ENCODE data around the gene SNX5.
"Not testable (repeated sequence)": the region's sequence is repeated elsewhere in the genome, so short reads cannot be mapped to it uniquely, and the experiment has no call there.

- TF ChIP-seq, protein P1, sequence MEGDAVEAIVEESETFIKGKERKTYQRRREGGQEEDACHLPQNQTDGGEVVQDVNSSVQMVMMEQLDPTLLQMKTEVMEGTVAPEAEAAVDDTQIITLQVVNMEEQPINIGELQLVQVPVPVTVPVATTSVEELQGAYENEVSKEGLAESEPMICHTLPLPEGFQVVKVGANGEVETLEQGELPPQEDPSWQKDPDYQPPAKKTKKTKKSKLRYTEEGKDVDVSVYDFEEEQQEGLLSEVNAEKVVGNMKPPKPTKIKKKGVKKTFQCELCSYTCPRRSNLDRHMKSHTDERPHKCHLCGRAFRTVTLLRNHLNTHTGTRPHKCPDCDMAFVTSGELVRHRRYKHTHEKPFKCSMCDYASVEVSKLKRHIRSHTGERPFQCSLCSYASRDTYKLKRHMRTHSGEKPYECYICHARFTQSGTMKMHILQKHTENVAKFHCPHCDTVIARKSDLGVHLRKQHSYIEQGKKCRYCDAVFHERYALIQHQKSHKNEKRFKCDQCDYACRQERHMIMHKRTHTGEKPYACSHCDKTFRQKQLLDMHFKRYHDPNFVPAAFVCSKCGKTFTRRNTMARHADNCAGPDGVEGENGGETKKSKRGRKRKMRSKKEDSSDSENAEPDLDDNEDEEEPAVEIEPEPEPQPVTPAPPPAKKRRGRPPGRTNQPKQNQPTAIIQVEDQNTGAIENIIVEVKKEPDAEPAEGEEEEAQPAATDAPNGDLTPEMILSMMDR (conservative IDR thresholded peaks at IDR 0.05 in 1 of 2, IDR thresholded peaks at IDR 0.05 in 1 of 2; ENCODE audit: extremely low read depth in 1 of 2, insufficient read depth in 1 of 2, low read depth in 1 of 2, low read length in 2 of 2), result not testable (repeated sequence)
- TF ChIP-seq EZH2 (IDR thresholded peaks at IDR 0.05; ENCODE audit: borderline replicate concordance, low read length), result not testable (repeated sequence)
These were observed 8.2 kb downstream of the SNX5 start for GRCh38 chr20:17960400-17960885.

Data from mammary epithelial cell (primary cell).